ENCODE data around the gene APOL2.

GRCh38 chr22:36277482-36278291 lies 38.4 kb upstream of the APOL2 start:
- TF ChIP-seq, protein P1, sequence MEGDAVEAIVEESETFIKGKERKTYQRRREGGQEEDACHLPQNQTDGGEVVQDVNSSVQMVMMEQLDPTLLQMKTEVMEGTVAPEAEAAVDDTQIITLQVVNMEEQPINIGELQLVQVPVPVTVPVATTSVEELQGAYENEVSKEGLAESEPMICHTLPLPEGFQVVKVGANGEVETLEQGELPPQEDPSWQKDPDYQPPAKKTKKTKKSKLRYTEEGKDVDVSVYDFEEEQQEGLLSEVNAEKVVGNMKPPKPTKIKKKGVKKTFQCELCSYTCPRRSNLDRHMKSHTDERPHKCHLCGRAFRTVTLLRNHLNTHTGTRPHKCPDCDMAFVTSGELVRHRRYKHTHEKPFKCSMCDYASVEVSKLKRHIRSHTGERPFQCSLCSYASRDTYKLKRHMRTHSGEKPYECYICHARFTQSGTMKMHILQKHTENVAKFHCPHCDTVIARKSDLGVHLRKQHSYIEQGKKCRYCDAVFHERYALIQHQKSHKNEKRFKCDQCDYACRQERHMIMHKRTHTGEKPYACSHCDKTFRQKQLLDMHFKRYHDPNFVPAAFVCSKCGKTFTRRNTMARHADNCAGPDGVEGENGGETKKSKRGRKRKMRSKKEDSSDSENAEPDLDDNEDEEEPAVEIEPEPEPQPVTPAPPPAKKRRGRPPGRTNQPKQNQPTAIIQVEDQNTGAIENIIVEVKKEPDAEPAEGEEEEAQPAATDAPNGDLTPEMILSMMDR (IDR thresholded peaks at IDR 0.05): peak; percentile 72
- no peak for TF ChIP-seq EZH2 (IDR thresholded peaks at IDR 0.05)
- no peak for TF ChIP-seq EZH2phosphoT487 (IDR thresholded peaks at IDR 0.05)

Data from neural progenitor cell (in vitro differentiated cells).